ENCODE results near the gene DENND10. TPM values are rescaled to one million over a fixed set of nuclear protein-coding genes. Genes with fewer than 3 reads are reported as not detected.
"Not testable (repeated sequence)": the region's sequence is repeated elsewhere in the genome, so short reads cannot be mapped to it uniquely, and the experiment has no call there.

DENND10 gene
- total RNA-seq, 2 experiments from 2014 or later, result 39.9 to 41.3 TPM

GRCh38 chr10:119079599-119080520 is 24.1 kb upstream of the DENND10 start:
- ChIA-PET CTCF (interaction anchor here (0.6 to 1.4 kb wide), 4 partner anchors 10 to 126 kb away, joined by 3 to 5 read pairs (median 3); no protein-coding TSS in a partner anchor), POLR2A (interaction anchor here (0.6 to 3.7 kb wide), 17 partner anchors 9 to 157 kb away, joined by 3 to 34 read pairs (median 6); partner anchors contain the start of gene DENND10)
- H3K4me3 Mint-ChIP-seq, result peak overlapping the region; percentile 94
- H3K4me1 Mint-ChIP-seq (ENCODE audit: low read depth), result peaks cover 40% of the 10 kb centered on the region
- DNase-seq, result peak; percentile 79
- no peaks in the 10 kb centered on the region for H3K9me3 Mint-ChIP-seq (ENCODE audit: insufficient read depth)
- H3K27ac Mint-ChIP-seq, result peak overlapping the region; percentile 96
- peak; percentile 75 for ATAC-seq
- H3K36me3 Mint-ChIP-seq (ENCODE audit: low read depth), result peaks cover 47% of the 10 kb centered on the region
- H3K27me3 Mint-ChIP-seq (ENCODE audit: low read depth), result no peaks in the 10 kb centered on the region

GRCh38 chr10:119080521-119081259 is 23.2 kb upstream of the DENND10 start, which contains the start of gene EIF3A:
Gene EIF3A (minus strand): TSS chr10:119080817. CDS start chr10:119080676, 141 bp downstream.
- Mint-ChIP-seq H3K36me3 (ENCODE audit: low read depth) (peaks cover 41% of the 10 kb centered on the region), H3K9me3 (ENCODE audit: insufficient read depth) (no peaks in the 10 kb centered on the region), H3K4me1 (ENCODE audit: low read depth) (peaks cover 38% of the 10 kb centered on the region), H3K27ac (peak within 1 kb of the TSS; percentile 96), H3K27me3 (ENCODE audit: low read depth) (peaks cover 4% of the 10 kb centered on the region), H3K4me3 (peak within 1 kb of the TSS; percentile 94)
- peak; percentile 93 for DNase-seq
- POLR2A ChIA-PET, result interaction anchor here (0.6 to 3.7 kb wide), 17 partner anchors 10 to 109 kb away, joined by 3 to 34 read pairs (median 7); partner anchors contain the start of gene DENND10
- CTCF ChIA-PET, result interaction anchor here (0.6 to 1.0 kb wide), 2 partner anchors 10 to 16 kb away, joined by 3 read pairs; no protein-coding TSS in a partner anchor
- peak; percentile 79 for ATAC-seq

- Mint-ChIP-seq H3K4me3 (no peak overlapping the region), H3K27ac (no peak overlapping the region), H3K4me1 (ENCODE audit: low read depth) (peaks cover 29% of the 10 kb centered on the region), H3K9me3 (ENCODE audit: insufficient read depth) (no peaks in the 10 kb centered on the region), H3K36me3 (ENCODE audit: low read depth) (peaks cover 13% of the 10 kb centered on the region), H3K27me3 (ENCODE audit: low read depth) (peaks cover 7% of the 10 kb centered on the region)
- CTCF ChIA-PET, result interaction anchor here (0.7 to 2.0 kb wide), 2 partner anchors 16 to 19 kb away, joined by 3 to 5 read pairs; partner anchors contain the start of gene DENND10
- ATAC-seq, result no peak
- POLR2A ChIA-PET, result no interaction called here
- no peak for DNase-seq
Observed at GRCh38 chr10:119084896-119085295, 19.0 kb upstream of the DENND10 start.

- ChIA-PET CTCF (no interaction called here), POLR2A (no interaction called here)
- Mint-ChIP-seq H3K27me3 (ENCODE audit: low read depth) (peaks cover 7% of the 10 kb centered on the region), H3K27ac (peak overlapping the region; percentile 5), H3K4me1 (ENCODE audit: low read depth) (peaks cover 43% of the 10 kb centered on the region), H3K4me3 (no peak overlapping the region), H3K9me3 (ENCODE audit: insufficient read depth) (no peaks in the 10 kb centered on the region), H3K36me3 (ENCODE audit: low read depth) (peaks cover 4% of the 10 kb centered on the region)
- DNase-seq (no peak), ATAC-seq (no peak)
Observed at GRCh38 chr10:119087271-119087882, 16.5 kb upstream of the DENND10 start.

- Mint-ChIP-seq H3K4me1 (ENCODE audit: low read depth) (peaks cover 47% of the 10 kb centered on the region), H3K27ac (peak overlapping the region; percentile 90), H3K4me3 (peak overlapping the region; percentile 42), H3K9me3 (ENCODE audit: insufficient read depth) (no peaks in the 10 kb centered on the region), H3K27me3 (ENCODE audit: low read depth) (peaks cover 7% of the 10 kb centered on the region), H3K36me3 (ENCODE audit: low read depth) (no peaks in the 10 kb centered on the region)
- ATAC-seq (peak; percentile 61), DNase-seq (peak; percentile 58)
- ChIA-PET CTCF (interaction anchor here (0.6 to 1.6 kb wide), 2 partner anchors 11 to 13 kb away, joined by 3 to 7 read pairs; partner anchors contain the start of gene DENND10), POLR2A (interaction anchor here (0.8 to 2.1 kb wide), 6 partner anchors 8 to 42 kb away, joined by 3 to 16 read pairs (median 14); partner anchors contain the start of genes DENND10 and EIF3A)
Observed at GRCh38 chr10:119090026-119090795, 13.7 kb upstream of the DENND10 start.

- DNase-seq (peak; percentile 71), ATAC-seq (peak; percentile 87)
- Mint-ChIP-seq H3K27me3 (ENCODE audit: low read depth) (peaks cover 3% of the 10 kb centered on the region), H3K36me3 (ENCODE audit: low read depth) (no peaks in the 10 kb centered on the region), H3K9me3 (ENCODE audit: insufficient read depth) (no peaks in the 10 kb centered on the region), H3K4me3 (peak overlapping the region; percentile 44), H3K4me1 (ENCODE audit: low read depth) (peaks cover 49% of the 10 kb centered on the region), H3K27ac (peak overlapping the region; percentile 90)
- POLR2A ChIA-PET, result interaction anchor here (0.8 to 2.1 kb wide), 6 partner anchors 9 to 41 kb away, joined by 3 to 16 read pairs (median 14); partner anchors contain the start of genes DENND10 and EIF3A
- CTCF ChIA-PET, result interaction anchor here (0.6 to 1.6 kb wide), 2 partner anchors 10 to 13 kb away, joined by 3 to 7 read pairs; partner anchors contain the start of gene DENND10
Observed at GRCh38 chr10:119090968-119091367, 12.9 kb upstream of the DENND10 start.

GRCh38 chr10:119095640-119096039 is 8.3 kb upstream of the DENND10 start:
- Mint-ChIP-seq H3K4me3 (no peak overlapping the region), H3K4me1 (ENCODE audit: low read depth) (peaks cover 37% of the 10 kb centered on the region), H3K27me3 (ENCODE audit: low read depth) (no peaks in the 10 kb centered on the region), H3K27ac (peak overlapping the region; percentile 26), H3K36me3 (ENCODE audit: low read depth) (no peaks in the 10 kb centered on the region), H3K9me3 (ENCODE audit: insufficient read depth) (no peaks in the 10 kb centered on the region)
- CTCF ChIA-PET, result interaction anchor here (1.1 kb wide), 2 partner anchors 9 to 14 kb away, joined by 3 read pairs; no protein-coding TSS in a partner anchor
- POLR2A ChIA-PET, result interaction anchor here (0.9 to 1.8 kb wide), 3 partner anchors 9 to 36 kb away, joined by 3 to 4 read pairs (median 4); no protein-coding TSS in a partner anchor
- no peak for ATAC-seq
- no peak for DNase-seq

- H3K27me3 Mint-ChIP-seq (ENCODE audit: low read depth); H3K27ac Mint-ChIP-seq; H3K9me3 Mint-ChIP-seq (ENCODE audit: insufficient read depth); DNase-seq; H3K4me3 Mint-ChIP-seq; ATAC-seq; H3K36me3 Mint-ChIP-seq (ENCODE audit: low read depth): not testable (repeated sequence)
- peaks cover 31% of the 10 kb centered on the region for H3K4me1 Mint-ChIP-seq (ENCODE audit: low read depth)
- CTCF ChIA-PET, result interaction anchor here (1.1 kb wide), 1 partner anchor 15 kb away, joined by 3 read pairs; no protein-coding TSS in a partner anchor
- POLR2A ChIA-PET, result interaction anchor here (0.8 to 1.8 kb wide), 3 partner anchors 8 to 35 kb away, joined by 4 to 6 read pairs (median 4); partner anchors contain the start of gene EIF3A
Observed at GRCh38 chr10:119096641-119097415, 7.1 kb upstream of the DENND10 start.

- ChIA-PET POLR2A (interaction anchor here (1.2 to 1.4 kb wide), 2 partner anchors 19 to 33 kb away, joined by 4 to 6 read pairs; partner anchors contain the start of gene EIF3A), CTCF (no interaction called here)
- peaks cover 2% of the 10 kb centered on the region for H3K27me3 Mint-ChIP-seq (ENCODE audit: low read depth)
- no peak overlapping the region for H3K4me3 Mint-ChIP-seq
- ATAC-seq, result no peak
- no peaks in the 10 kb centered on the region for H3K9me3 Mint-ChIP-seq (ENCODE audit: insufficient read depth)
- H3K36me3 Mint-ChIP-seq (ENCODE audit: low read depth), result no peaks in the 10 kb centered on the region
- no peak for DNase-seq
- H3K4me1 Mint-ChIP-seq (ENCODE audit: low read depth), result peaks cover 24% of the 10 kb centered on the region
- no peak overlapping the region for H3K27ac Mint-ChIP-seq
Observed at GRCh38 chr10:119098576-119098975, 5.3 kb upstream of the DENND10 start.

Measured in activated CD8-positive, alpha-beta T cell treated with anti-CD3 and anti-CD28 coated beads, Interleukin-2, amount 10 ng/mL, durations not matched to agents 7 days and 5 days (primary cell).